ENCODE measurements around the gene ZNF660. TPM values are rescaled to one million over a fixed set of nuclear protein-coding genes. Genes with fewer than 3 reads are reported as not detected.

The ZNF660 gene
- total RNA-seq, 6 donors from 2014 or later, result 1.3 to 6.3 (median 1.8) TPM

GRCh38 chr3:44628716-44629115 is 44.0 kb downstream of the ZNF660 start:
- DNase-seq (no peak), ATAC-seq (ENCODE audit: low FRiP score in 2 of 2) (no peak)
- no peaks in the 10 kb centered on the region for H3K27me3 ChIP-seq
- TF ChIP-seq POLR2A (IDR thresholded peaks at IDR 0.05) (no peak), POLR2AphosphoS5 (IDR thresholded peaks at IDR 0.05) (no peak), EP300 (IDR thresholded peaks at IDR 0.05) (no peak), CTCF (IDR thresholded peaks at IDR 0.05) (no peak)
- peaks cover 8 to 50% (median 30%) of the 10 kb centered on the region in 4 donors for H3K36me3 ChIP-seq
- no peak overlapping the region for H3K4me3 ChIP-seq
- H3K4me1 ChIP-seq, result peaks cover 10 to 24% (median 16%) of the 10 kb centered on the region in 4 donors
- no peaks in the 10 kb centered on the region for H3K9me3 ChIP-seq
- WGBS, 2 donors, result 76 to 80% methylated on average over 2 of the region's 2 CpGs
- H3K27ac ChIP-seq, result no peak overlapping the region

- Histone ChIP-seq H3K4me1 (peaks cover 0 to 4% (median under 1%) of the 10 kb centered on the region in 4 donors), H3K4me3 (no peak overlapping the region), H3K36me3 (peaks cover 15 to 85% (median 45%) of the 10 kb centered on the region in 4 donors), H3K27ac (no peak overlapping the region), H3K27me3 (no peaks in the 10 kb centered on the region), H3K9me3 (peaks cover 3 to 12% (median 6%) of the 10 kb centered on the region in 4 donors)
- WGBS, 2 donors, result 94 to 98% methylated on average over 3 of the region's 3 CpGs
- TF ChIP-seq POLR2AphosphoS5 (IDR thresholded peaks at IDR 0.05), result no peak
- no peak for TF ChIP-seq EP300 (IDR thresholded peaks at IDR 0.05)
- no peak for TF ChIP-seq CTCF (IDR thresholded peaks at IDR 0.05)
- no peak for TF ChIP-seq POLR2A (IDR thresholded peaks at IDR 0.05)
- no peak for ATAC-seq (ENCODE audit: low FRiP score in 2 of 2)
- DNase-seq, result no peak
Observed at GRCh38 chr3:44632193-44632592, 47.4 kb downstream of the ZNF660 start.

- WGBS, 2 donors, result 96 to 98% methylated on average over 4 of the region's 4 CpGs
- TF ChIP-seq CTCF (IDR thresholded peaks at IDR 0.05) (no peak), POLR2A (IDR thresholded peaks at IDR 0.05) (no peak), POLR2AphosphoS5 (IDR thresholded peaks at IDR 0.05) (no peak), EP300 (IDR thresholded peaks at IDR 0.05) (no peak)
- Histone ChIP-seq H3K27me3 (no peaks in the 10 kb centered on the region), H3K27ac (no peak overlapping the region), H3K36me3 (peaks cover 29 to 65% (median 45%) of the 10 kb centered on the region in 4 donors), H3K4me3 (no peak overlapping the region), H3K4me1 (no peaks in the 10 kb centered on the region), H3K9me3 (peaks cover 38 to 66% (median 59%) of the 10 kb centered on the region in 4 donors)
- ATAC-seq (ENCODE audit: low FRiP score in 2 of 2), result no peak
- DNase-seq, result no peak
Observed at GRCh38 chr3:44642337-44642736, 57.6 kb downstream of the ZNF660 start.

- Histone ChIP-seq H3K4me1 (peaks cover 0 to 2% (median under 1%) of the 10 kb centered on the region in 4 donors), H3K27ac (no peak overlapping the region), H3K4me3 (no peak overlapping the region), H3K36me3 (peaks cover 29 to 58% (median 43%) of the 10 kb centered on the region in 4 donors), H3K27me3 (no peaks in the 10 kb centered on the region), H3K9me3 (peaks cover 37 to 66% (median 57%) of the 10 kb centered on the region in 4 donors)
- TF ChIP-seq POLR2A (IDR thresholded peaks at IDR 0.05) (no peak), CTCF (IDR thresholded peaks at IDR 0.05) (no peak), POLR2AphosphoS5 (IDR thresholded peaks at IDR 0.05) (no peak)
- ATAC-seq (ENCODE audit: low FRiP score in 2 of 2), result no peak
- DNase-seq, result no peak
- WGBS, 2 donors, result 95% methylated on average over 4 of the region's 4 CpGs
Observed at GRCh38 chr3:44643024-44643423, 58.3 kb downstream of the ZNF660 start.

GRCh38 chr3:44647771-44648170 is 63.0 kb downstream of the ZNF660 start:
- Histone ChIP-seq H3K4me1 (peaks cover 5 to 17% (median 12%) of the 10 kb centered on the region in 4 donors), H3K9me3 (peaks cover 16 to 26% (median 22%) of the 10 kb centered on the region in 4 donors), H3K27me3 (no peaks in the 10 kb centered on the region), H3K36me3 (peaks cover 16 to 32% (median 22%) of the 10 kb centered on the region in 4 donors), H3K4me3 (no peak overlapping the region), H3K27ac (no peak overlapping the region)
- WGBS, 2 donors, result 64 to 71% methylated on average over 1 of the region's 1 CpG
- TF ChIP-seq EP300 (IDR thresholded peaks at IDR 0.05) (no peak), CTCF (IDR thresholded peaks at IDR 0.05) (no peak), POLR2A (IDR thresholded peaks at IDR 0.05) (no peak), POLR2AphosphoS5 (IDR thresholded peaks at IDR 0.05) (no peak)
- DNase-seq, result no peak
- no peak for ATAC-seq (ENCODE audit: low FRiP score in 2 of 2)

All from upper lobe of left lung (tissue), 6 donors.